ENCODE measurements around the gene CDCA7L.

Gene CDCA7L

DNA sequence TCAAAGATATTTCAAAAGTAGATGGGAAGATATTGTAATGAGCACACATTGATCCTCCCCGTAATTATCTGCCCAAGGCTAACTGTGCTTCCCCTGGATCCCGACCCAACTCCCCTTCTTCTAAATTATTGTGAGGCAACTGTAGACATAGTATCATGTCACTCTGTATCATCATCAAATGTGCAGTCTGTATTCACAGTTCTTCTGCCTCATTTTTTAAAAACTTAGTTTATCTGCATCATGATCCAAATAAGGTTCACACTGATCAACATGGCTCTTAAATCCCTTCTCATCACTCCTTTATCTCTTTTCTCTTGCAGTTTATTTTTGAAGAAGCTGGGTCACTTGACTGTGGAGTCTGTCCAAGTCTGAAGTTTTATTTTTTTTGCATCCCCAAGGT is 27.5 kb downstream of the CDCA7L start:
- Histone ChIP-seq H3K36me3 (ENCODE audit: control insufficient read depth, insufficient read depth, low read length) (peaks cover 22% of the 10 kb centered on the region), H3K27me3 (ENCODE audit: control insufficient read depth, insufficient read depth, low read length) (no peaks in the 10 kb centered on the region), H3K4me3 (ENCODE audit: low read depth, low read length) (no peak overlapping the region), H3K9me3 (ENCODE audit: control insufficient read depth, insufficient read depth, low read length) (no peaks in the 10 kb centered on the region), H3K4me1 (ENCODE audit: control insufficient read depth, insufficient read depth, low read length) (peaks cover 13% of the 10 kb centered on the region), H3K9ac (ENCODE audit: low read depth, low read length) (no peak overlapping the region)

DNA sequence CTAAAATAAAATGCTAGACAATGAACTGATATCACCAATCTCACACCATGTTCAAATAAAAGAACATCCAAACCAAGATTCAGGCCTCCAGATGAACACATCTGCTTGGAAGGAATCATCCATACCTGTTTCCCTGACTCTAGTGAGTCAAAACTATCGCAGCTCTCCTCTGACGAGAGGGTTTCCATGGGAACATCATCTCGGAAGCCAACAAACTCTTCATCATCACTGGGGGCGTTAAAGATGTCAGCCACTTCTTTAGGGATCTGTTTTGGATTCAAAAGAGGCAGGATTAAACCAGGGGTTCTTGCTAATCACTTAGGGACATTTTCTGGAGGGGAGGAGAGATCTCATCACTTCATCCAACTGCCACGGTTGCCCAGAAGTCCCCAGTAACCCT is 29.1 kb downstream of the CDCA7L start:
- H3K36me3 ChIP-seq (ENCODE audit: control insufficient read depth, insufficient read depth, low read length) = peaks cover 28% of the 10 kb centered on the region
- no peak overlapping the region for H3K4me3 ChIP-seq (ENCODE audit: low read depth, low read length)
- no peaks in the 10 kb centered on the region for H3K9me3 ChIP-seq (ENCODE audit: control insufficient read depth, insufficient read depth, low read length)
- H3K4me1 ChIP-seq (ENCODE audit: control insufficient read depth, insufficient read depth, low read length) = peaks cover 8% of the 10 kb centered on the region
- H3K9ac ChIP-seq (ENCODE audit: low read depth, low read length) = no peak overlapping the region
- no peaks in the 10 kb centered on the region for H3K27me3 ChIP-seq (ENCODE audit: control insufficient read depth, insufficient read depth, low read length)

DNA sequence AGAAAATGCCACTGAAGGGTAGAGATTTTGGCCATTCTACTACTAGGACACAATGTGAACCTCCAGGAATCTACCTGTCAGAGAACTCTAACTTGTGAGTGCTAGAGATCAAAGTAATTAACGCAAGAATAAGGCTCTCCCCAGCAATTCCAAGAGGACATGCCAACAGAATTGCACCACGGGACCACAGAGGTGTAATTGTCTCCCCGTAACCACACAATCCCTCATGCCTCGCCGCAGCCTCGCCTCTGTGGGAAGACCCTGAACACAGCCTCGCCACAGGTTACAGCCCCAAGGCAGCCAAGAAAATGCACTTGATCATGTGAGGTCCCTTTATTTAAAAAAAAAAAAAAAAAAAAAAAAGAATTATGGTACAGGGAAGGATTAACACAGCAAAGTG is 29.5 kb downstream of the CDCA7L start:
- Histone ChIP-seq H3K36me3 (ENCODE audit: control insufficient read depth, insufficient read depth, low read length) (peaks cover 31% of the 10 kb centered on the region), H3K4me3 (ENCODE audit: low read depth, low read length) (no peak overlapping the region), H3K4me1 (ENCODE audit: control insufficient read depth, insufficient read depth, low read length) (peaks cover 8% of the 10 kb centered on the region), H3K9ac (ENCODE audit: low read depth, low read length) (no peak overlapping the region), H3K27me3 (ENCODE audit: control insufficient read depth, insufficient read depth, low read length) (no peaks in the 10 kb centered on the region), H3K9me3 (ENCODE audit: control insufficient read depth, insufficient read depth, low read length) (no peaks in the 10 kb centered on the region)

DNA sequence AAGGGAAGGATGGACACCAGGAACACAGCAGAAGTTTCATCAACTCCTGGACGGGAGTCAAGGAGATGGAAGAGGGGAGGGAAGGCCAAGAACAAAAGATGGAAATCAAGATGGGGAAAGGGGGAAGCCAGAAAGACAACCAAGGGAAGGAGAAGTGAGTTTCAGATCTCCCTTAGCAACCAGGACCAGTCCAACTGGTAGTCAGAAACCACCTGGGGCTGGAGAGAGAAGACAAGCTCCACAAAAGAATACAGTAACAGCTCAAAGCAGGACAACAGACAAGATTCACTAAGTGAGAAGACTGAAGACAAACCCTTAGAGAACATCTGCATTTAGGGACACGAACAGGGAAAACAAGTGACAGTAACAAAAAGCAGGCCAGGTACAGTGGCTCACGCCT is 30.6 kb downstream of the CDCA7L start:
- Histone ChIP-seq H3K4me3 (ENCODE audit: low read depth, low read length) (no peak overlapping the region), H3K36me3 (ENCODE audit: control insufficient read depth, insufficient read depth, low read length) (peaks cover 39% of the 10 kb centered on the region)

DNA sequence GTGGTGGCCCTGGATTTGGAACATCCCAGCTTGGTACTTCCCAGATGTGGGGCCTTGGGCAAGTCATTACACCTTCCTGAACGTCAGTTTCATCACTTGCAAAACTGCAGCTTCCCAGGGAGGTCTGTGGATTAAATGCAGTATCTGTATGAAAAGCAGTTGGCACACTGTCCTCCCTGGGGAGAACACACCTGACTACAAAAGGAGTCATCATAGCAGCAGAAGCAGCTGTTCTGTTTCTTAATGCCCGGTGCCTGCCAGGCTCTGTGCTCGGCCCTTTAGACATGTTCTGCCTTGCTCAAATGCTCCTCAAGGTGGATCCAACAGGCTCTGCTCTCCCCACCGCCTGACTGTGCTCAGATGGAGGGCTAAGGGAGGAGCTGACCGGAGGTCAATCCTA is 31.0 kb downstream of the CDCA7L start:
- Histone ChIP-seq H3K27me3 (ENCODE audit: control insufficient read depth, insufficient read depth, low read length) (no peaks in the 10 kb centered on the region), H3K9me3 (ENCODE audit: control insufficient read depth, insufficient read depth, low read length) (no peaks in the 10 kb centered on the region), H3K4me1 (ENCODE audit: control insufficient read depth, insufficient read depth, low read length) (peaks cover 4% of the 10 kb centered on the region), H3K36me3 (ENCODE audit: control insufficient read depth, insufficient read depth, low read length) (peaks cover 41% of the 10 kb centered on the region), H3K4me3 (ENCODE audit: low read depth, low read length) (no peak overlapping the region), H3K9ac (ENCODE audit: low read depth, low read length) (no peak overlapping the region)

More for the DNA sequence above, 30.6 kb downstream of the CDCA7L start:
- Histone ChIP-seq H3K27me3 (ENCODE audit: control insufficient read depth, insufficient read depth, low read length) (no peaks in the 10 kb centered on the region), H3K9me3 (ENCODE audit: control insufficient read depth, insufficient read depth, low read length) (no peaks in the 10 kb centered on the region), H3K4me1 (ENCODE audit: control insufficient read depth, insufficient read depth, low read length) (peaks cover 5% of the 10 kb centered on the region), H3K9ac (ENCODE audit: low read depth, low read length) (no peak overlapping the region)

DNA sequence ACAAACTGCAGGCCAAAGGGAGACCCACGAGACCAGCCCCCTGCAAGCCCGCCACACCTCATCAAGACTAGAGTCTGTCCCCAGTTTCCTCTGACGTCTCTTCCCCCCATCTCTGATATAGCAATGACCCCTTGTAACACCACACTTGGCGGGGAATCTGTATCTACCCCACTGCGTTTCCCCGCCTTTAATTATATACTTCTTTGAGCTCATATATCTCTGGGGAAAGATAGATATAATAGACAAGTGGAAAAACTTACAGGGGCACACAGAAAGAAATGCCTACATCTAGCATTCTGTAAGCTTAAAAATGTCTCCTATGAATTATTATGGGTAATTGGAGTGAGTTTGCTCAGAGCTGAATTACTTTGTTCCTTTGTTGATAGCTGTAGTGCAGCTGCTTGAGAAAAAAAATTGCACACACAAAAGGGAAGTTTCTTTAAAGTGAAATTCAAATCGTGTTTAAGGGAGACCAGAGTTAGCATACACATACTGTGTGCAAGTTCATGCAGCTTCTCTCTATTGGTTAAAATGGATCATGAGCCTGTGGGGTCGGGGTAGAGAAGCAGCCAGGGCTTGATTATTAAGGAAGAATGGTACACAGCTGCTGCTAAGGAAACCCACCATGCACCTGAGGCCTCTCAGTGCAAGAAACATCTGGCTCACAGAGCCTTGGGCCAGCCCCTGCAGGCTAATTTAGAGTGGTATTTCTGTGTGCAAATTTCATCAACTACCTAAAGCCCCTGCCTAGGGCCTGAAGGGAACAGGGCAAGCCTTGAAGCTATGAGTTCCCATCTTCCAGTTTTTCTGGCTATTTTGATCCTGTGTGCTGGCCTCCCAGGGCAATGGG is 32.5 kb downstream of the CDCA7L start:
- peaks cover 47% of the 10 kb centered on the region for H3K36me3 ChIP-seq (ENCODE audit: control insufficient read depth, insufficient read depth, low read length)
- H3K9ac ChIP-seq (ENCODE audit: low read depth, low read length) = no peak overlapping the region

DNA sequence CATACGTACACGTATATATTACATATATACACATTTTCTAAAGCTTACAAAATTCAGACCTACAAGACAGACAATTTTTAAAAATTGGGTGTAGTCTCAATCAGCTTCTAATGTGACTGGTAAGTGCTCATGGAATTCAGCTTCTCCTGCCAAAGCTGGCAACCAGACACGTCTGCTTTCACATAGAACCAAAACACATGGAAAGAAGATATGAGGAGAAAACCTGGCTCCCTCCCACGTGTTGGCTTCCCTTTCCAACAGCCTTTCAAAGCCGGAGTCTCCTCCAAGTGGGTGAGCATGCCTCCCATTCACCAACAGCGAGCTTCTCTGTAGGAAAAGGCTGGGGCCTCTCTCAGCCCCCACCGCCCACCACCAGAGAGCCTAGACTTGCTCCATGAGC is 33.4 kb downstream of the CDCA7L start:
- Histone ChIP-seq H3K4me3 (ENCODE audit: low read depth, low read length) (no peak overlapping the region), H3K9me3 (ENCODE audit: control insufficient read depth, insufficient read depth, low read length) (no peaks in the 10 kb centered on the region), H3K27me3 (ENCODE audit: control insufficient read depth, insufficient read depth, low read length) (no peaks in the 10 kb centered on the region), H3K4me1 (ENCODE audit: control insufficient read depth, insufficient read depth, low read length) (no peaks in the 10 kb centered on the region), H3K9ac (ENCODE audit: low read depth, low read length) (no peak overlapping the region), H3K36me3 (ENCODE audit: control insufficient read depth, insufficient read depth, low read length) (peaks cover 54% of the 10 kb centered on the region)

More for the DNA sequence above, 32.5 kb downstream of the CDCA7L start:
- H3K9me3 ChIP-seq (ENCODE audit: control insufficient read depth, insufficient read depth, low read length) = no peaks in the 10 kb centered on the region
- H3K4me3 ChIP-seq (ENCODE audit: low read depth, low read length) = no peak overlapping the region
- no peaks in the 10 kb centered on the region for H3K4me1 ChIP-seq (ENCODE audit: control insufficient read depth, insufficient read depth, low read length)
- H3K27me3 ChIP-seq (ENCODE audit: control insufficient read depth, insufficient read depth, low read length) = no peaks in the 10 kb centered on the region

DNA sequence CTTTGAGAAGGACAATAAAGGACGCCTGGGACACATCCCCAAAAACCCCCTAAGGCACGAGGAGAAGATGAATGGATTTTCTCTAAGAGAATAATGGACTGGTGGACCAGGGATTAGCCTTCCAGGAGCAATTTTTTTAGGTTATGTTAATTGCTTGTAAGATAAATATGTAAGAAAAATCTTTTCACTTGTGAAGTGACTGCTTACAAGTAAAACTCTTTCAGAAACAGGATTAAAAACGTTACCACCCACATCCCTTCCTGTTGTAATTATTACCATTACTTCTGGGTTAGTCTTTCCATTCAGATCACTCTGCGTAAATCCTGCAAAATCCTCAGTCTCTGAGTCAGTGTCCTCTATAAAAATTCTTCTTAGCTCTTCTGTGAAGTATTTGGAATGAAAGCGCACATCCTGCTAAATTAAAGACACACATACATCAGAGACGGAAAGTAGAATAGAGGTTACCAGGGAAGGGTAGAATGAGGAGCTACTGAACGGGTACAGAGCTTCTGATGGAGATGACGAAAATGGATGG is 34.3 kb downstream of the CDCA7L start:
- no peaks in the 10 kb centered on the region for H3K4me1 ChIP-seq (ENCODE audit: control insufficient read depth, insufficient read depth, low read length)
- peaks cover 56% of the 10 kb centered on the region for H3K36me3 ChIP-seq (ENCODE audit: control insufficient read depth, insufficient read depth, low read length)
- H3K27me3 ChIP-seq (ENCODE audit: control insufficient read depth, insufficient read depth, low read length) = no peaks in the 10 kb centered on the region
- no peak overlapping the region for H3K9ac ChIP-seq (ENCODE audit: low read depth, low read length)
- no peaks in the 10 kb centered on the region for H3K9me3 ChIP-seq (ENCODE audit: control insufficient read depth, insufficient read depth, low read length)
- H3K4me3 ChIP-seq (ENCODE audit: low read depth, low read length) = no peak overlapping the region

- H3K4me1 ChIP-seq (ENCODE audit: control insufficient read depth, insufficient read depth, low read length) = no peaks in the 10 kb centered on the region
- no peak overlapping the region for H3K4me3 ChIP-seq (ENCODE audit: low read depth, low read length)
- H3K9me3 ChIP-seq (ENCODE audit: control insufficient read depth, insufficient read depth, low read length) = no peaks in the 10 kb centered on the region
- H3K27me3 ChIP-seq (ENCODE audit: control insufficient read depth, insufficient read depth, low read length) = no peaks in the 10 kb centered on the region
- peaks cover 61% of the 10 kb centered on the region for H3K36me3 ChIP-seq (ENCODE audit: control insufficient read depth, insufficient read depth, low read length)
- no peak overlapping the region for H3K9ac ChIP-seq (ENCODE audit: low read depth, low read length)
Observed at GRCh38 chr7:21910253-21910652, 35.4 kb downstream of the CDCA7L start.

- Histone ChIP-seq H3K27me3 (ENCODE audit: control insufficient read depth, insufficient read depth, low read length) (no peaks in the 10 kb centered on the region), H3K9me3 (ENCODE audit: control insufficient read depth, insufficient read depth, low read length) (no peaks in the 10 kb centered on the region), H3K4me3 (ENCODE audit: low read depth, low read length) (no peak overlapping the region), H3K4me1 (ENCODE audit: control insufficient read depth, insufficient read depth, low read length) (no peaks in the 10 kb centered on the region), H3K9ac (ENCODE audit: low read depth, low read length) (no peak overlapping the region), H3K36me3 (ENCODE audit: control insufficient read depth, insufficient read depth, low read length) (peaks cover 58% of the 10 kb centered on the region)
Observed at GRCh38 chr7:21908746-21909145, 37.0 kb downstream of the CDCA7L start.

DNA sequence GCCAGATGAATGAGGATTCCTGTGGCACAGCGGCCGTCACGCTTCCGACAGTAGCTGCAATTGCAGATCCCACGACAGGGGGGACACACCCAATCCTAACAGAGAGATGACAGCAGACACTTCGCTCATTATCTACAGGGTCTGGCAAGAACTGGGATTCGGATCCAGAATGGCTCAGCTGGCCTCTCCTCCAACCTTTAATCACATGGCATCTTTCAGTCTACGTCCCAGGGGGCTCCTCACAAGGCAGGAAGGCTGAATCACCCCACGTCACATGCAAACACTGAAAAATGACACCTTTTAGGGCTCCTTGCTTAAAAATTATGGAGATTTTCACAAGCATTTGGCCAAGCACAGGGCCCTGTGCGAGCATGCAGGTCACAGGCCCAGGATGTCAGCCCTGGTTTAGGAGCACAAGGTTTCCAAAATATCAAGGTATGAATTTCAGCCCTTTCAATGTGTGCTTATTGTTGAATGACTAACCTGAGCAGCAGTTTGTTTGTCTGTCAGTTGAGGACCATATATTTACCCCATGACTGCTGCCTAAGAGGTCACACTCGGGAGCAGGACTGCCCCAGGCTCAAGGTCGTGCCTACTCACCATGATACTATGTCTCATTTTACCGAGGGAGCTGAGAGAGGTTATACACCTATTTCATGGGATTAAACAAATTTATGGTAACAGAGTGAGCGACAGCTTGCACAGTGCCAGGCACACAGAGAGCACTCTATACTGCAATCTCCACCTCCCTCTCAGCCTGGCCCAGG is 42.5 kb downstream of the CDCA7L start:
- Histone ChIP-seq H3K27me3 (ENCODE audit: control insufficient read depth, insufficient read depth, low read length) (no peaks in the 10 kb centered on the region), H3K9ac (ENCODE audit: low read depth, low read length) (no peak overlapping the region), H3K9me3 (ENCODE audit: control insufficient read depth, insufficient read depth, low read length) (no peaks in the 10 kb centered on the region), H3K36me3 (ENCODE audit: control insufficient read depth, insufficient read depth, low read length) (peaks cover 62% of the 10 kb centered on the region), H3K4me3 (ENCODE audit: low read depth, low read length) (no peak overlapping the region), H3K4me1 (ENCODE audit: control insufficient read depth, insufficient read depth, low read length) (no peaks in the 10 kb centered on the region)

- no peaks in the 10 kb centered on the region for H3K9me3 ChIP-seq (ENCODE audit: control insufficient read depth, insufficient read depth, low read length)
- no peaks in the 10 kb centered on the region for H3K27me3 ChIP-seq (ENCODE audit: control insufficient read depth, insufficient read depth, low read length)
- no peaks in the 10 kb centered on the region for H3K4me1 ChIP-seq (ENCODE audit: control insufficient read depth, insufficient read depth, low read length)
- no peak overlapping the region for H3K4me3 ChIP-seq (ENCODE audit: low read depth, low read length)
- no peak overlapping the region for H3K9ac ChIP-seq (ENCODE audit: low read depth, low read length)
- H3K36me3 ChIP-seq (ENCODE audit: control insufficient read depth, insufficient read depth, low read length) = peaks cover 54% of the 10 kb centered on the region
Observed at GRCh38 chr7:21902240-21902639, 43.5 kb downstream of the CDCA7L start.
